AML-193 (cell line): ENCODE measurements around the gene DEDD2.

Source experiments
- DNase-seq, 2 experiments: peaks; one replicate each; lab custom pipeline; 2025; lab: John Stamatoyannopoulos, UW

Gene DEDD2

DNA sequence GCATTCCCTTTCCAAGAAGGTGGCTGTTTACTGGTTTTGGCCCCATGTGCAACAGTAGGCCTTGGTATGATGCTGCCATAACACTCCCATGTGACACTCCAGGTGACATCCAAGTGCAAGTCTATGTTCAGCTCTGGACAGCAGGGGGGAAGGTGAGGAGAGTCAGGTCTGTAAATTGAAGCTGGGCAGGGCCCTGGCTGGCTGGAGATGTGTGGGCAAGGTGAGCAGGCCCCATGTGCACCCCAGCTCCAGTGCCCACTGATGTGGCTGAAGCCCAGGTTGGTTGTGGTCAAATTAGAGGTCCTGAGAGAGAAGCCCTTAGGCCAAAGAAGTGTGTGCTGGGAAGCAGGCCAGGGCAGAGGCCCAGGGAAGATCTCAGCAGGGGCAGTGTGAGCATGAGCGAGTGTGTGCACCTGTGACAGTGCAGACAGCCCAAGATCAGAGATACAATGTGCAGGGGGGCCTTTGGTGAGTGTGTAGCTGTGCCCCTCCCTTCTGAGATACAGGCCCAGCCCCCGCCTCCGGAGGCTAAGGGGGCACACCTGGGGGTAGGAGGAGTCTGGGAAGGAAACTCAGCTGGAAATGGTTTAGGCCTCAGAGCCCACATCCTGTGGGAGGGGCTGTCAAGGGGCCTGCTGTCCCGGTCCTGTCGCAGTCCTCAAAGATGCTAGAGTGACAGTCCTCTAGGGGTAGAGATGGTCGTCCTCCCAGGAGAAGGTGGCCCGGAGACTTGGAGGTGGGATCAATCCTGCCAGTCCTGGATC, 18.6 kb downstream of the DEDD2 start:
- no peak for DNase-seq

- peak; percentile 68 to 75 for DNase-seq
Observed at GRCh38 chr19:42197375-42197817, 20.1 kb downstream of the DEDD2 start.

DNA sequence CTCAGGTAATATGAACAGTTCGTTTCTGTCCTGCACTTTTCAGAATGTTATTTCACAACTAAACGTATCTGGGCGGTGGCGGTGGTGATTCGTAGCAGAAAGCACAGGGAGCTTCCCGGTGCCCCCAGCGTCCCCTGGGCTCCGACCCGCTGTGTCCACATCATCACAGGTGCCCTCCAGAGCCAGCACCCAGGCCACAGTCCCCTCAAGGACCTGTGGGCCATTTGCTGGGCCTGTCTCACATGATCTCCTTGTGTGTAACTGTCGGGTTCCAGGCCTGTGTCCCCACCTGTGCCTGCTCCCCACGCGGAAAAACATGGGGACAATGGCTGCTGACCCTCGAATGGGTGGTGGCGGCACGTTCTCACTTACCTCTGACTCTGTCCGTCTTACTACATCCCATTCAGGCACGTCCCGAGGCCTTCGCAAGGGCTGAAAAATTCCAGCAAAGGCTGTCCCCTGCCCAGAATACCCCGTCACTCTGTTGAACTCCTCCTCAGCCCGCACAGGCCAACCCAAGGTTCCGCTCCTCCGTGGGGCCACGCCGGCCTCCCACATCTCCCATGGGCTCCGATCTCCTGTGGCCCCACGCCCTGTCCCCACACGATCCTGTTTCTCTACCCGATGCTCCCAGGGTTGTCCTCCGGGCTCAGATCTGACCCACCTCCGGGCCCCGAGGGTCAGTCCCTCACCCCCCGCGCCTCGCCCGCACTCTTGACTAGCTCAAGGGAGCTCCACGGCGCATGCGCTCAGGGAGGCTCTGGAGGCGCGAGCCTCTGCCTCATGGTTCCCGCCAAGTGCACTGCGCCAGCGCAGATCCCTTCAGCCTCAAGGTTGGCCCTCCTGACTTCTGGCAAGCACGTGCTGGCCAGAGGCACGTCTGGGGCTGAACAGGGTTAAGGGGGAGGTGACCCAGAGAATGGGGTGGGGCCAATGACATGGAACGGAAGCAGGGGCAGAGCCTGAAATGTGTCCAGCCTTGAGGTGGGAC, 21.2 kb downstream of the DEDD2 start:
- DNase-seq: no peak

- DNase-seq: no peak
Observed at GRCh38 chr19:42193706-42194105, 23.8 kb downstream of the DEDD2 start.

- no peak for DNase-seq
Observed at GRCh38 chr19:42193294-42193693, 24.2 kb downstream of the DEDD2 start.

DNA sequence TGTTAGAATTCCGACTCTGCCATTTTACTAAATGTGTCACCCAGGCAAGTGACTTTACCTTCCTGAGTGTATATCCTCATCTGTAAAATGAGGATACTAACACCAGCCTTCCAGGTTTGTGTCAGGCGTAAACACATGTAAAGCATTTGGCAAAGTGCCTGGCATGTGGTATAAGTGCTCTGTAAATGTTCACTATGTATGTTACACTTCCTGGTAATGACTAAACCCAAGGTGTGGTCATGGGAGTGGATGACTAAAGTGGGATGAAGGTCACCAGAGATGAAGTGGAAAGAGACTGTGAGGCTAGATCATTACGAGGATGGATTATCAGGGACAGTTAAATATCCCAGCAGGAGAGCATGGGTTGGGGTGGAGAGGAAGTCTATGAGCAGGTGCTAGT, 25.6 kb downstream of the DEDD2 start:
- DNase-seq: no peak

GRCh38 chr19:42191330-42191729, 26.1 kb downstream of the DEDD2 start:
- no peak for DNase-seq

DNA sequence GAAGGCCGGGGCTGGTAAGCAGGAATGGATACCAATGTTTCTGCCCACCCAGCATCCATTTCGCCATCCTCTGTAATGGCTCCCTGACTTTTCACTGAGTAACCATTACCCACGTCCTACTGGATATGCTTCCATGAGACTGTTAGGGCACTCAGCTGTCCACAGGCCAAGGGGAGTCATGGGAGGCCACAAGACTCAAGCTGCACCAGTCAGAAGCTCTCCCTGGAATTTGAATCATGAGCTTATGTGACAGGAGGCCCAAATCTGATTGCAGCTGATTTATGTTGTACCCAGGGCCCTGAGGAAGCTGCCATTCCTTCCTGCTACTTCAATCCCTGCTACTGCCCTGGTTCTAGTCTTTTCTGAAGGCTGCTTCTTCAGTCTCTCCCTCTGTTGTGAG, 28.3 kb downstream of the DEDD2 start:
- no peak for DNase-seq

GRCh38 chr19:42188665-42189064, 28.8 kb downstream of the DEDD2 start:
- no peak for DNase-seq

DNA sequence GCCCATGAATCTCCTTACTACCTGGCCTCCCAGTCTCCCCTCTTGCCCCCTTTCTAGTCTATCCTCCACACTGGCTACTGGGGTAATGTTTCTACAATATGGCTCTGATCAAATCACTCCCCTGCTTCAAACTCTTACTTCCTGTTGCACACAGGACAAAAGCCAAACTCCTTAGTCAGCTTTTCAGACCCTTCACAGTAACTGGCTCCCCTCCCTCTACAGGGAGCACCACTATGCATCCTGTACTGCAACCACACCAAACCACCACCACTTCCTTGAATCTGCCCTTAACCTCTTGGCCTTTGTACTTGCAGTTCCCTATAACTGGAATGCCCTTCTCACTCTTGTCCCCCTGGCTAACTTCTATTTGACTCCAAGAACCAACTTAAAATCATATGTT, 32.2 kb downstream of the DEDD2 start:
- DNase-seq: peak; percentile 65 to 71

DNA sequence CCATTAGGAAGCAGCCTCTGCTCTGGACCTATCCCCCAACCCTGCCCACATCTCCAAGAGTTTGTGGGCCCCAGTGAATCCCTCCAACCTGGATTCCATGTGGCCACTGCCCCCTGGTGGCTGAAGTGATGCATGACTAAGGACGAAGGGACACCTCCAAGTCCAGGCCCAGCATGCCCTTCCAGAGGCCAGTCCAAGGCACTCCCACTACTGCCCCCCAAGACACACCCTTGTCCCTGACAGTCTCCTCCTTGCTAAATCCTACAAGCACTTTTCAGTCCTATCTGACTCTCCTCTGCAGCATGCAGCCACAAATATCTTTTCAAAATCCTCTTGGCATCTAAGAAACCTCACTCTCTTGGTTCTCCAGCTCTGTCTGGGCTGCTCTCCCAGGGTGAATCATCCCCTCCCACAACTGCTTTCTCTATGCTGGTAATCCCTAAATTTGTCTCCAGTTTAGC, 33.0 kb downstream of the DEDD2 start:
- DNase-seq: peak; percentile 53 to 57

DNA sequence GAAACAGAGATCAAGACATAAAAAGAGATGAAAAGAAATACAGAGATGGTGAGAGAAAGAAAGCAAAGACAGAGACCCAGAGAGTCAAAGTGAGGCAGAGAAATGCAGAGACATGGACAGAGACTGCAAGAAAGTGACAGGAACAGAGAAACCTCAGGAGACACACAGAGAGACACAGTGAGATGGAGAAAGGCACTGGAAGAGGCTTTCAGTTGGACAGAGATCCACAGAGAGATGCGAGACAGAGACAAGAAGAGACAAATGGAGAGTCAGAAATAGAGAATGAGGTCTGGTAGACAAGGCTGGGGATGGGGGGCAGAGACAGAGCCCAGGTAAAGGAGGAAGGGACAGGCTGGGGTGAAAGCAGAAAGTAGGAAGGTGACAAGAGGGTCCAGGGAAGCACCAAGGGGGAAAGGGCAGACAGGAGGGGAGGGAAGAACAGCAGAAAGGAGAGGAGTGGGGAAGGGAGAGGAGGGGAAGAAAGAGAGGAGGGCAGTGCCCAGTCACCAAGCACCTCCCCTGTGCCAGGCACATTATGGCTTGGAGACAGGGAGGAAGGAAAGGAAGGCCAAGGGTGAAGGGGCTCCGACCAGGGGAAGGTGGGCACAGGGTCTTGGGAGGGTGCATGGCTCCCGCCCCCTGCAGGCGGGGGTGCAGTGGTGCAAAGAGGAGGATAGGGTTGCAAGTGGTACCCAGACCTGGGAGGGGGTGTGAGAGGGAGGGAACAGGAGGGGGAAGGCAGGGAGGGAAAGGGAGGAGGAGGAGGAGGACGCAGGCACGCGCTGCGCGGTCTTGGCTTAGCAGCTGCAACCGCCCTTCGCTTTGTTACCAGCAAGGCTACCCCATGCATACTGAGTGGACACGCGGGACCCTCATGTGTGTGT, 38.4 kb downstream of the DEDD2 start:
- DNase-seq: no peak

DNA sequence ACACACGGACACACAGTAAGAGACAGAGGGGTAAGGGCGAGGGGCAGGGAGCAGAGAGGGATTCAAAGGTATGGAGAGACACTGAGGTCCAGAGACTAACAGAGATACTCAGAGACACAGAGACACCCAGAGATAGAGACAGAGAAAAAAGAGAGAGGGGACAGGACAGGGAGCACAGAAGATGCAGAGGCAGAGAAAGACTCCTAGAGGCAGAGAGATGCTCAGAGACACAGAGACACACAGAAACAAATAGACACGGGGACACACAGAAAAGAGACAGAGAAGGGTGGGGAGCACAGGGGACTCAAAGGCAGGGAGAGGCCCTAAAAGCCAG, 39.8 kb downstream of the DEDD2 start:
- DNase-seq: no peak

DNA sequence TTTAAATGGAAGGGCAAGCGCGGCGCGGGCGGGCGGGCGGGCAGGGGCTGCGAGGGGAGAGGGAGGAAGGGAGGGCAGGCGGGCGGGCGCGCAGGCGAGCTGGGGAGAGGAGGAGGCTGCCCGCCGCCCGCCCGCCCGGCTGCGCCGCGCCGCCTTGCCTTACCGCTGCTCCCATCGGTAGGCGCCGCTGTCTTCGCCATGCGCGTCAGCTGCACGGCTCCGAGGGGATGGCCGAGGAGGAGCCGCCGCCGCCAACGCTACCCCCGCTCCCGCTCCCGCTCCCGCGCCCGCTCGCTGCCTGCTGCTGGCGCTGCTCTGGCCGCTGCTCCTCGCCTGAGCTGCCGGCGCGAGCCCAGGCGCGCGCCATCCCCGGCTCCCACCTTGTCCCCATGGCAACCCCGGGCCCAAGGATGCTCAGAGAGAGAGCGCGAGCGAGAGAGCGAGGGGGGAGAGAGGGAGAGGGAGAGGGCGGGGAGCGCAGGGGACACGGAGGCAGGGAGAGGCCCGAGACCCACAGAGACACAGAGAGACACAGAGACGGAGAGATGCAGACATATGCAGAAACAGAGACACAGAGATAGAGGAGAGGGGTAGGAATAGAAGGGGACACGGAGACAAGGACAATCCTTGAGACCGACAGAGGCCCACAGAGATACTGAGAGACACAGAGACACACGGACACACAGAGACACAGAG, 40.3 kb downstream of the DEDD2 start:
- peak; percentile 37 to 40 for DNase-seq

DNA sequence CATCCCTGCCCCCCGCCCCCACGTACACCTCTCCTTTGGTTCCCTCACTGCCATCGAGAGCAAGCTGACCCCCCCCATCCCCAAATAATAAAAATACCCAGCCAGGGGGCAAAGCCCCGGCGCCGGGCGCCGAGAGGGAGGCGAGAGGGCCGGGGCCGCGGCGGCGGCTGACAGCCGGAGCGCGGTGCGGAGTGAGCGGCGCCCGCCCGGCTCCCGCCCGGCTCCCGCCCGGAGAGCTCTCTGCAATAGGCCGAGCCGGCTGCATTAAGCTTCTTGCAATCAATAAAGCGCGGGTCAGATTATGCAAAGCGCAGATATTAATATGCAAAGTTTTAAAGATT, 40.9 kb downstream of the DEDD2 start:
- DNase-seq: no peak

GRCh38 chr19:42175952-42176648, 41.4 kb downstream of the DEDD2 start:
- no peak for DNase-seq

DNA sequence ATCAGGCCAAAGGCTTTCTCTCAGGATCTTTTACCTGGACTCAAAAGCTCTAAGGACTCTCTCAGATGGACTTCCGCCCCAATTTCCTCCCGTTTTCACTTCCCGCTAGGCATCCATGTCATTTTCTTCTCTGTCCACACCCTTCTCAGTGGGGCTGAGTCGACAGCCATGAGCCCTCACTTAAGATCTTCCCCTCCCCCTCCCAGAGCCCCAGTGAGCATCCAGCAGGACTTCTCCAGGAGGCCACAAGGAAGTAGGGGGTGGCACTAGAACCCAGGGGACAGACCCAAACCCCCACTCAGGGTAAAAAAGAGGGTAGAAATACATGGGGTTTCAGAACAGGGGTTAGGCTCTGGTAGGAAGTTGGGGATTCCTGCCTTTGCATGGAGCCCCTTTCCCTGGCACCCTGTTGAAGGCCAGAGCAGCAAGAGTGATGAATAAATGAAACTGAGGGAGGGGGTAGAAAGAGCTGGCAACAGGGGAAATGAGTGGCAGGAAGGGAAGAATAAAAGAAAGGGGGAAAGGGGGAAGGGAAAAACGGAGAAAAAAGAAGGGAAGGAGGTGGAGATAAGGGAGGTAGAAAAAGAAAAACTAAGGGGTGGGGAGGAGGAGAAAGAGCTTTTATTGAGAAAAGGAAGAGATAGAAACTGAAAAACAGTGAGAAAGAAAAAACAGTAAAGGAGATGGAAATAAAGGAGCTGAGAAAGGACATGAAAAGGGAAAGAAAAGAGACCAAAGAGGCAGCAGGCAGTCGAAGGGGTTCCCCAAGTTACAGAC, 42.3 kb downstream of the DEDD2 start:
- no peak for DNase-seq

DNA sequence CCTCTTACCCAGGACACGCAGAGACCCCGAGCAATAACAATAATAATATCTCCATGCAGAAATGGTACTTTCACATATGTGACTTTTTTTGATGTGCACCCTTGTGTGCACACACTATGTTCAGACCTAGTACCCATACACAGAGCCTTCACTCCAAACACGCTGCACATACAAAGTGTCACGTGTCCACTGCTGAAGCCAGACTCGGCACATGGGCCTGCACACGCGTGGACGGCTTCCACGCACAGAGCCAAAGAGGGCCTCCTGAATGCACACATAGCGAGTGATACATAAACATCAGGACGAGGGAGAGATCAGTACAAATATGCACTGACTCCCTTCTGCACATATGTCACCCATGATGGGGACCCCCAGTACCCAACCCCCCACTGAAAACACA, 43.3 kb downstream of the DEDD2 start:
- DNase-seq: no peak

- no peak for DNase-seq
Observed at GRCh38 chr19:42173695-42174094, 43.8 kb downstream of the DEDD2 start.

- DNase-seq: no peak
Observed at GRCh38 chr19:42172261-42172660, 45.2 kb downstream of the DEDD2 start.
